ENCODE results near the gene KRT2.

KRT2 gene

GRCh38 chr12:52603314-52603713 is 48.7 kb downstream of the KRT2 start:
- no peak for TF ChIP-seq CTCF (IDR thresholded peaks at IDR 0.05; ENCODE audit: borderline replicate concordance, insufficient read depth, low read depth, low read length)
- H3K4me3 ChIP-seq (ENCODE audit: low read depth, low read length), result no peak overlapping the region

GRCh38 chr12:52602552-52602951 is 49.5 kb downstream of the KRT2 start:
- no peak overlapping the region for H3K4me3 ChIP-seq (ENCODE audit: low read depth, low read length)
- no peak for TF ChIP-seq CTCF (IDR thresholded peaks at IDR 0.05; ENCODE audit: borderline replicate concordance, insufficient read depth, low read depth, low read length)

GRCh38 chr12:52601671-52602070 is 50.3 kb downstream of the KRT2 start:
- TF ChIP-seq CTCF (IDR thresholded peaks at IDR 0.05; ENCODE audit: borderline replicate concordance, insufficient read depth, low read depth, low read length), result no peak
- no peak overlapping the region for H3K4me3 ChIP-seq (ENCODE audit: low read depth, low read length)

GRCh38 chr12:52600941-52601481 is 51.0 kb downstream of the KRT2 start, which contains the start of gene KRT72:
Gene KRT72 (minus strand): TSS chr12:52601463. CDS start chr12:52601452, 11 bp downstream.
- H3K4me3 ChIP-seq (ENCODE audit: low read depth, low read length), result no peak within 1 kb of the TSS
- no peak for TF ChIP-seq CTCF (IDR thresholded peaks at IDR 0.05; ENCODE audit: borderline replicate concordance, insufficient read depth, low read depth, low read length)

GRCh38 chr12:52600475-52600874 is 51.5 kb downstream of the KRT2 start:
- TF ChIP-seq CTCF (IDR thresholded peaks at IDR 0.05; ENCODE audit: borderline replicate concordance, insufficient read depth, low read depth, low read length), result no peak
- no peak overlapping the region for H3K4me3 ChIP-seq (ENCODE audit: low read depth, low read length)

- no peak overlapping the region for H3K4me3 ChIP-seq (ENCODE audit: low read depth, low read length)
- TF ChIP-seq CTCF (IDR thresholded peaks at IDR 0.05; ENCODE audit: borderline replicate concordance, insufficient read depth, low read depth, low read length), result no peak
Observed at GRCh38 chr12:52600071-52600470, 51.9 kb downstream of the KRT2 start.

GRCh38 chr12:52598966-52599365 is 53.0 kb downstream of the KRT2 start:
- no peak for TF ChIP-seq CTCF (IDR thresholded peaks at IDR 0.05; ENCODE audit: borderline replicate concordance, insufficient read depth, low read depth, low read length)
- H3K4me3 ChIP-seq (ENCODE audit: low read depth, low read length), result no peak overlapping the region

Data from GM12875 (cell line).